Measurements from ENCODE around the gene ABCC3. TPM values are rescaled to one million over a fixed set of nuclear protein-coding genes. Genes with fewer than 3 reads are reported as not detected.

ABCC3 gene
- total and polyA plus RNA-seq, 9 of the 15 experiments (the other 6 are each of a cell fraction or from before 2014, with no cell fraction given) = 0.03 to 1.6 (median 0.42) TPM; not detected in 5

- no peak for TF ChIP-seq SMAD3 (CRISPR knock-in tag; conservative IDR thresholded peaks at IDR 0.05)
- TF ChIP-seq, protein P1, sequence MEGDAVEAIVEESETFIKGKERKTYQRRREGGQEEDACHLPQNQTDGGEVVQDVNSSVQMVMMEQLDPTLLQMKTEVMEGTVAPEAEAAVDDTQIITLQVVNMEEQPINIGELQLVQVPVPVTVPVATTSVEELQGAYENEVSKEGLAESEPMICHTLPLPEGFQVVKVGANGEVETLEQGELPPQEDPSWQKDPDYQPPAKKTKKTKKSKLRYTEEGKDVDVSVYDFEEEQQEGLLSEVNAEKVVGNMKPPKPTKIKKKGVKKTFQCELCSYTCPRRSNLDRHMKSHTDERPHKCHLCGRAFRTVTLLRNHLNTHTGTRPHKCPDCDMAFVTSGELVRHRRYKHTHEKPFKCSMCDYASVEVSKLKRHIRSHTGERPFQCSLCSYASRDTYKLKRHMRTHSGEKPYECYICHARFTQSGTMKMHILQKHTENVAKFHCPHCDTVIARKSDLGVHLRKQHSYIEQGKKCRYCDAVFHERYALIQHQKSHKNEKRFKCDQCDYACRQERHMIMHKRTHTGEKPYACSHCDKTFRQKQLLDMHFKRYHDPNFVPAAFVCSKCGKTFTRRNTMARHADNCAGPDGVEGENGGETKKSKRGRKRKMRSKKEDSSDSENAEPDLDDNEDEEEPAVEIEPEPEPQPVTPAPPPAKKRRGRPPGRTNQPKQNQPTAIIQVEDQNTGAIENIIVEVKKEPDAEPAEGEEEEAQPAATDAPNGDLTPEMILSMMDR (IDR thresholded peaks at IDR 0.05 in 2 of 3, conservative IDR thresholded peaks at IDR 0.05 in 1 of 3; ENCODE audit: insufficient read depth in 2 of 3, low read depth in 1 of 3, low read length in 3 of 3) = peak; percentile 65 to 72 (median 66)
- TF ChIP-seq PCBP1 (IDR thresholded peaks at IDR 0.05; ENCODE audit: low read depth, low read length, poor library complexity, severe bottlenecking) = no peak
- TF ChIP-seq EZH2 (IDR thresholded peaks at IDR 0.05; ENCODE audit: borderline replicate concordance, low read depth, low read length) = peak; percentile 87; the same call in 1 of the 2 replicates
- no peak for TF ChIP-seq NFE2 (IDR thresholded peaks at IDR 0.05; ENCODE audit: low read depth)
- TF ChIP-seq ZBTB7A (IDR thresholded peaks at IDR 0.05; ENCODE audit: borderline replicate concordance, control insufficient read depth, low read depth, low read length) = 0 out of 2 replicates have a peak, but pooled peaks have one; percentile 51
- TF ChIP-seq ZBTB1 (CRISPR knock-in tag; IDR thresholded peaks at IDR 0.05; ENCODE audit: borderline replicate concordance, low read depth) = no peak
- TF ChIP-seq, protein P2, sequence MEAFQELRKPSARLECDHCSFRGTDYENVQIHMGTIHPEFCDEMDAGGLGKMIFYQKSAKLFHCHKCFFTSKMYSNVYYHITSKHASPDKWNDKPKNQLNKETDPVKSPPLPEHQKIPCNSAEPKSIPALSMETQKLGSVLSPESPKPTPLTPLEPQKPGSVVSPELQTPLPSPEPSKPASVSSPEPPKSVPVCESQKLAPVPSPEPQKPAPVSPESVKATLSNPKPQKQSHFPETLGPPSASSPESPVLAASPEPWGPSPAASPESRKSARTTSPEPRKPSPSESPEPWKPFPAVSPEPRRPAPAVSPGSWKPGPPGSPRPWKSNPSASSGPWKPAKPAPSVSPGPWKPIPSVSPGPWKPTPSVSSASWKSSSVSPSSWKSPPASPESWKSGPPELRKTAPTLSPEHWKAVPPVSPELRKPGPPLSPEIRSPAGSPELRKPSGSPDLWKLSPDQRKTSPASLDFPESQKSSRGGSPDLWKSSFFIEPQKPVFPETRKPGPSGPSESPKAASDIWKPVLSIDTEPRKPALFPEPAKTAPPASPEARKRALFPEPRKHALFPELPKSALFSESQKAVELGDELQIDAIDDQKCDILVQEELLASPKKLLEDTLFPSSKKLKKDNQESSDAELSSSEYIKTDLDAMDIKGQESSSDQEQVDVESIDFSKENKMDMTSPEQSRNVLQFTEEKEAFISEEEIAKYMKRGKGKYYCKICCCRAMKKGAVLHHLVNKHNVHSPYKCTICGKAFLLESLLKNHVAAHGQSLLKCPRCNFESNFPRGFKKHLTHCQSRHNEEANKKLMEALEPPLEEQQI (IDR thresholded peaks at IDR 0.05) = no peak
- TF ChIP-seq HDAC2 (IDR thresholded peaks at IDR 0.05) = no peak
- no peak for TF ChIP-seq ZNF655 (CRISPR knock-in tag; IDR thresholded peaks at IDR 0.05)
- no peak for TF ChIP-seq FOXA3 (CRISPR knock-in tag; conservative IDR thresholded peaks at IDR 0.05 in 1 of 2, IDR thresholded peaks at IDR 0.05 in 1 of 2)
- no peak for TF ChIP-seq ZNF23 (CRISPR knock-in tag; IDR thresholded peaks at IDR 0.05)
- TF ChIP-seq NBN (IDR thresholded peaks at IDR 0.05; ENCODE audit: low read depth) = no peak
- no peak for TF ChIP-seq POLR2H (tag; IDR thresholded peaks at IDR 0.05; ENCODE audit: low read depth)
- TF ChIP-seq, protein P3, sequence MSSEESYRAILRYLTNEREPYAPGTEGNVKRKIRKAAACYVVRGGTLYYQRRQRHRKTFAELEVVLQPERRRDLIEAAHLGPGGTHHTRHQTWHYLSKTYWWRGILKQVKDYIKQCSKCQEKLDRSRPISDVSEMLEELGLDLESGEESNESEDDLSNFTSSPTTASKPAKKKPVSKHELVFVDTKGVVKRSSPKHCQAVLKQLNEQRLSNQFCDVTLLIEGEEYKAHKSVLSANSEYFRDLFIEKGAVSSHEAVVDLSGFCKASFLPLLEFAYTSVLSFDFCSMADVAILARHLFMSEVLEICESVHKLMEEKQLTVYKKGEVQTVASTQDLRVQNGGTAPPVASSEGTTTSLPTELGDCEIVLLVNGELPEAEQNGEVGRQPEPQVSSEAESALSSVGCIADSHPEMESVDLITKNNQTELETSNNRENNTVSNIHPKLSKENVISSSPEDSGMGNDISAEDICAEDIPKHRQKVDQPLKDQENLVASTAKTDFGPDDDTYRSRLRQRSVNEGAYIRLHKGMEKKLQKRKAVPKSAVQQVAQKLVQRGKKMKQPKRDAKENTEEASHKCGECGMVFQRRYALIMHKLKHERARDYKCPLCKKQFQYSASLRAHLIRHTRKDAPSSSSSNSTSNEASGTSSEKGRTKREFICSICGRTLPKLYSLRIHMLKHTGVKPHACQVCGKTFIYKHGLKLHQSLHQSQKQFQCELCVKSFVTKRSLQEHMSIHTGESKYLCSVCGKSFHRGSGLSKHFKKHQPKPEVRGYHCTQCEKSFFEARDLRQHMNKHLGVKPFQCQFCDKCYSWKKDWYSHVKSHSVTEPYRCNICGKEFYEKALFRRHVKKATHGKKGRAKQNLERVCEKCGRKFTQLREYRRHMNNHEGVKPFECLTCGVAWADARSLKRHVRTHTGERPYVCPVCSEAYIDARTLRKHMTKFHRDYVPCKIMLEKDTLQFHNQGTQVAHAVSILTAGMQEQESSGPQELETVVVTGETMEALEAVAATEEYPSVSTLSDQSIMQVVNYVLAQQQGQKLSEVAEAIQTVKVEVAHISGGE (CRISPR knock-in tag; IDR thresholded peaks at IDR 0.05) = no peak
- no peak for TF ChIP-seq ZFPM2 (CRISPR knock-in tag; IDR thresholded peaks at IDR 0.05)
- no peak for TF ChIP-seq ZNF436 (CRISPR knock-in tag; IDR thresholded peaks at IDR 0.05)
Measured at GRCh38 chr17:50596191-50597037, 38.3 kb upstream of the ABCC3 start (continued).
